Astrocyte (in vitro differentiated cells and primary cell): ENCODE data around the gene KRT39.

Experiments
- EZH2 ChIP-seq: IDR thresholded peaks from 2 replicates; pipeline ENCODE4 v1.6.1; 2012; ENCODE audit warnings: mild to moderate bottlenecking, low read length, inconsistent platforms; ENCODE audit not compliant: insufficient read depth
- TF ChIP-seq, protein P1 (sequence below): IDR thresholded peaks from 2 replicates; pipeline ENCODE4 v1.5.1; 2011; ENCODE audit warnings: low read depth, mild to moderate bottlenecking, inconsistent platforms, low read length, moderate library complexity; ENCODE audit not compliant: insufficient read depth

DNA sequence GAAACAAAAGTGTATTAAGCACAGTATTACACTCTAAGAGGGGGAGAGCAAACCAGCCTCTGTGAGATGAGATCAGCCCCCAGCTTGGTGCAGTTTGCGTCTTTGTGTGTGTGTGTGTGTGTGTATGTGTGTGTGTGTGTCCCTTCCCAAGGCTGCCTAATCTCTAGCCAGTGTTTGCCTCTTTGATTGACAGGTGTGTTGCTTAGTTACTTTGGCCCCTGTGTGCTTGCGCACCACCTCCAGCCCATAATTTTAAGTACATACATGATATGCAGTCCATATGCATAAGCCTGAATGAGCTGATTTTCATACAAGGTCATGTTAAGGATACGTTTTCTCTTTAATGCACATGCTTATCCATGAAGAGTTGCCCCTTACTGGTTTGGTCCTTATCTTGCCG lies 35.0 kb upstream of the KRT39 start:
- TF ChIP-seq, protein P1, sequence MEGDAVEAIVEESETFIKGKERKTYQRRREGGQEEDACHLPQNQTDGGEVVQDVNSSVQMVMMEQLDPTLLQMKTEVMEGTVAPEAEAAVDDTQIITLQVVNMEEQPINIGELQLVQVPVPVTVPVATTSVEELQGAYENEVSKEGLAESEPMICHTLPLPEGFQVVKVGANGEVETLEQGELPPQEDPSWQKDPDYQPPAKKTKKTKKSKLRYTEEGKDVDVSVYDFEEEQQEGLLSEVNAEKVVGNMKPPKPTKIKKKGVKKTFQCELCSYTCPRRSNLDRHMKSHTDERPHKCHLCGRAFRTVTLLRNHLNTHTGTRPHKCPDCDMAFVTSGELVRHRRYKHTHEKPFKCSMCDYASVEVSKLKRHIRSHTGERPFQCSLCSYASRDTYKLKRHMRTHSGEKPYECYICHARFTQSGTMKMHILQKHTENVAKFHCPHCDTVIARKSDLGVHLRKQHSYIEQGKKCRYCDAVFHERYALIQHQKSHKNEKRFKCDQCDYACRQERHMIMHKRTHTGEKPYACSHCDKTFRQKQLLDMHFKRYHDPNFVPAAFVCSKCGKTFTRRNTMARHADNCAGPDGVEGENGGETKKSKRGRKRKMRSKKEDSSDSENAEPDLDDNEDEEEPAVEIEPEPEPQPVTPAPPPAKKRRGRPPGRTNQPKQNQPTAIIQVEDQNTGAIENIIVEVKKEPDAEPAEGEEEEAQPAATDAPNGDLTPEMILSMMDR: no peak
- TF ChIP-seq EZH2: no peak
